OCI-LY1 (cell line): ENCODE measurements around the gene CBLB.

Experiments used
- EZH2 ChIP-seq: fragments of 200-600 bp; sonication (generic), shearing (Covaris generic); IDR thresholded peaks from 2 replicates; pipeline ENCODE4 v1.8.0; 2017; ENCODE audit warnings: borderline replicate concordance, mixed run types, mild to moderate bottlenecking, antibody characterized with exemption, low read length, moderate library complexity, mixed read lengths
- TF ChIP-seq, protein P1 (sequence below): fragments of 200-600 bp; sonication (generic), shearing (Covaris generic); IDR thresholded peaks from 2 replicates; pipeline ENCODE4 v1.5.1; 2017; ENCODE audit warnings: mild to moderate bottlenecking, antibody characterized with exemption, low read length, moderate library complexity, mixed read lengths

GRCh38 chr3:105888621-105889579, 20.1 kb upstream of the CBLB start:
- no peak for TF ChIP-seq EZH2
- TF ChIP-seq, protein P1, sequence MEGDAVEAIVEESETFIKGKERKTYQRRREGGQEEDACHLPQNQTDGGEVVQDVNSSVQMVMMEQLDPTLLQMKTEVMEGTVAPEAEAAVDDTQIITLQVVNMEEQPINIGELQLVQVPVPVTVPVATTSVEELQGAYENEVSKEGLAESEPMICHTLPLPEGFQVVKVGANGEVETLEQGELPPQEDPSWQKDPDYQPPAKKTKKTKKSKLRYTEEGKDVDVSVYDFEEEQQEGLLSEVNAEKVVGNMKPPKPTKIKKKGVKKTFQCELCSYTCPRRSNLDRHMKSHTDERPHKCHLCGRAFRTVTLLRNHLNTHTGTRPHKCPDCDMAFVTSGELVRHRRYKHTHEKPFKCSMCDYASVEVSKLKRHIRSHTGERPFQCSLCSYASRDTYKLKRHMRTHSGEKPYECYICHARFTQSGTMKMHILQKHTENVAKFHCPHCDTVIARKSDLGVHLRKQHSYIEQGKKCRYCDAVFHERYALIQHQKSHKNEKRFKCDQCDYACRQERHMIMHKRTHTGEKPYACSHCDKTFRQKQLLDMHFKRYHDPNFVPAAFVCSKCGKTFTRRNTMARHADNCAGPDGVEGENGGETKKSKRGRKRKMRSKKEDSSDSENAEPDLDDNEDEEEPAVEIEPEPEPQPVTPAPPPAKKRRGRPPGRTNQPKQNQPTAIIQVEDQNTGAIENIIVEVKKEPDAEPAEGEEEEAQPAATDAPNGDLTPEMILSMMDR: no peak
